ENCODE measurements around the gene DESI2.

GRCh38 chr1:244700808-244701207 lies 47.9 kb downstream of the DESI2 start:
- TF ChIP-seq CTCF (IDR thresholded peaks at IDR 0.05; ENCODE audit: poor library complexity) (no peak), EZH2 (IDR thresholded peaks at IDR 0.05; ENCODE audit: borderline replicate concordance) (no peak), EZH2phosphoT487 (IDR thresholded peaks at IDR 0.05; ENCODE audit: low read depth, severe bottlenecking, unreplicated experiment) (no peak)

Data from hepatocyte (in vitro differentiated cells).